ENCODE results near the gene MVD.
A peak's percentile ranks its signal among the peaks of the same experiment; 100 is the strongest.

The MVD gene

GRCh38 chr16:88662843-88663606, at the start of gene MVD:
Gene MVD (minus strand): TSS chr16:88663091. CDS start chr16:88663080, 11 bp downstream.
- peak; percentile 94 for DNase-seq

- no peak for DNase-seq
Observed at GRCh38 chr16:88712362-88712979, 49.6 kb upstream of the MVD start.

- DNase-seq, result no peak
Observed at GRCh38 chr16:88711750-88712340, 49.0 kb upstream of the MVD start.

GRCh38 chr16:88710556-88710955, 47.7 kb upstream of the MVD start:
- DNase-seq, result no peak

GRCh38 chr16:88706965-88707826, 44.3 kb upstream of the MVD start:
- DNase-seq, result no peak

- DNase-seq, result peak; percentile 88
Observed at GRCh38 chr16:88706229-88706964, 43.5 kb upstream of the MVD start, which contains the start of the genes CTU2 and RNF166. Gene CTU2 (plus strand): TSS chr16:88706503. CDS start chr16:88706531, 28 bp downstream. Gene RNF166 (minus strand): TSS chr16:88706408. CDS start chr16:88706325, 83 bp downstream.

- no peak for DNase-seq
Observed at GRCh38 chr16:88705801-88706228, 42.9 kb upstream of the MVD start.

GRCh38 chr16:88705076-88705684, 42.3 kb upstream of the MVD start:
- peak; percentile 40 for DNase-seq

GRCh38 chr16:88703486-88704309, 40.8 kb upstream of the MVD start:
- peak; percentile 87 for DNase-seq

- no peak for DNase-seq
Observed at GRCh38 chr16:88702371-88703210, 39.7 kb upstream of the MVD start.

GRCh38 chr16:88701581-88702370, 38.9 kb upstream of the MVD start:
- DNase-seq, result no peak

- peak; percentile 99 for DNase-seq
Observed at GRCh38 chr16:88700636-88701482, 38.0 kb upstream of the MVD start.

GRCh38 chr16:88700322-88700635, 37.4 kb upstream of the MVD start:
- no peak for DNase-seq

- DNase-seq, result no peak
Observed at GRCh38 chr16:88699180-88699579, 36.3 kb upstream of the MVD start.

GRCh38 chr16:88698646-88699045, 35.8 kb upstream of the MVD start:
- no peak for DNase-seq

GRCh38 chr16:88697831-88698615, 35.1 kb upstream of the MVD start:
- DNase-seq, result no peak

GRCh38 chr16:88697116-88697830, 34.4 kb upstream of the MVD start:
- no peak for DNase-seq
